ENCODE data around the gene FHOD3.

Gene FHOD3

GRCh38 chr18:36296650-36297416 lies 680 bp upstream of the FHOD3 start:
- DNase-seq: peak; percentile 89

GRCh38 chr18:36298126-36298741 lies 721 bp downstream of the FHOD3 start:
- peak; percentile 49 for DNase-seq

GRCh38 chr18:36299015-36299414 lies 1.5 kb downstream of the FHOD3 start:
- DNase-seq: peak; percentile 6

DNA sequence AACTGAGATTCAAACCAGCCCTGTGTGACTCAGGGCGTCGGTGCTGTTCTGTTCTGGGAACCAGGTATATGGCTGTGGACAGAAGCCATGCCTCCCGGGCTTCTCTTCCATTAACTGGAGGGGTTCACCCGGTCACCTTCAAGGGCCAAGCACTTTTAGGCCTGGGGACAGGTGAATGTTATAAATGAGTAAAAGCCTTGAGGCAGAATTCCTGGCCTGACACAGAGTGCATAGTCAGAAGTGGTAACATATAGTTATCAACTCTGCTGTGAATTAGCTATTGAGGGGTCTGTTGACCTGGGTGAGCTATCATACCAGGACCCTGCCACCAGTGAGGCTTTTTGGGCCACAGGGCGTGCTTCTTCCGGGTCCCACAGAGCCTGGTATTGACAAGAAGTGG lies 2.7 kb downstream of the FHOD3 start:
- no peak for DNase-seq

DNA sequence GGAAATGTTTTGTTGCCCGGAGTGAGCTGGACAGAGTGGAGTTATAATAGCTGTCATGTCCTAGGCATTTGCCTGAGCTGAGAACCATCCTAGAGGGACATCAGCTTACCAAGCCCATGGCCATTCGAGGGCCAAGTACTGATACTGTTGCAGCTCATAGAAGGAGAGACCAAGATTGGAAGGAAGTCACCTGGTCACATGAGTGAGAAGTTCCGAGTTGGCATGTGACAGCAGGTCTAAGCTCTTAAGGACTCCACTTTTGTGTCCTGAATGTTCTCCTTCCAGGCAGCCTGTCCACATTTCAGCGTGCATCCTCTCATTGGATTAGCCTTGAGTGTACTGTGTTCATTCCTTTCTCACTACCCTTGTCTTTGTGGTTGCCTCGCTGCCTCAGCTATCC lies 4.4 kb downstream of the FHOD3 start:
- no peak for DNase-seq

DNA sequence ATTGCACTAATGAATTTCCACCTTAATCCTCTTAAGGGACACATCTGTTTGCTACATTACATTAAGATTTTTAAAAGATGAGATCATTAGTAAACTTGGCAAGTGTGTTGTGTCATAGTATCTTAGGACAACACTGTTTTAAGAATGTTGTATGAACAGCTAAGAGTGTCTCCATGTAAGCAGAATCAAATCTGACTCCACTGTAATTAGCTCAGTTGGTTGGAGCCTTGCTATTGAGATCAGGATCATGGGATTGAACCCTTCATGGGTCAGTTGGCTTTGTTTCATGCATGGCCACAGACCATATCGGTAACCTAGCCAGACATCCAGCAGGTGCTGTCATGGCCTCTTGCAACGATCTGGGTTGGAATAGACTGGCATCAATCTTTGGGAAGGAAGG lies 5.2 kb downstream of the FHOD3 start:
- DNase-seq: no peak

DNA sequence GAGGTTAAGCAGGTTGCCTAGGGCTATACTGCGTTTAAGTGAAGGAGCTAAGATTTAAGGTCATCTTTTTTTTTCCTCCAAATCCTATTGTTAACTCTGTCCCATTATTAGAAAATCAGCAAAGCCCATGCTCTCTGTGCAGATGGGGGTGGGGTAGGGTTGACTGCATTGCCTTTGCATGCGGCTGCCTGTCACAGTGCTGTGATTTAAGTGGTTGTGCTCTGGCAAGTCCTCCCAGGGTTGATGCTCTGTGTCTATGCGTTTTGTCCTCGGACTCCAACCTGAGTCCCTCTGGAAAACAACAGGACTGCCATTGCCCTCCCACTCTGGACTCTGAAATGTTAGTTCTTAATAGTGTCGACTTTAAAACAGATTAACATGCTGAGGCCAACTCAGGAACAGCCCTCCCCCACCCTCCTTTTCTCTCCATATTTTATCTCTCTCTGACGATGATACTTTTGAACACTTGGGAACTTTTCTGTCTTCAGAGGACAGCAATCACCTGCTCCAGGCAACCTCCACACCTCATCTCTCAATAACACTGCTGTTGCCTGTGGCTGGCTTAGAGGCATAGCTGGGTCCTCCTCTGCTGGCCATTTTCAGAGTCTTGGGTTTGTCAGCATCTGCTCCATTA lies 5.8 kb downstream of the FHOD3 start:
- no peak for DNase-seq

DNA sequence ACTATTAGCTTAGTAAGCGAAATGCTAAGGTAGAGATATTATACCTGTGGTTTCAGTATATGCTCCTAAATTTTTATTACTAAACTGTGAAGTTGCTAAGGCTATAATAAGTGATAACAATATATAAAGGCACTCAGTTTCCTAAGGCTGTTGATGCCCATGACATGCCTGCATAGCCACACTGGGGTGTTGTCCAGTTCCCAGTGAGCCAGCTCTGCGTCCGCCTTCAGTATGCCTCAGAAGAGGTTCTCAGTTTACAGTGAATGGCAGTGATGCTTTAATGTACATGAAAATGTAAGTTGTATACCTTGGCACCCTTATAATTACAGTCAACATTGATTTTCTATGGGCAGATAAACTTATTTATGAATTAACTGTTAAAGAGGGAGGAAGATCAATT lies 7.2 kb downstream of the FHOD3 start:
- no peak for DNase-seq

- no peak for DNase-seq
Measured at GRCh38 chr18:36305375-36305774, 7.9 kb downstream of the FHOD3 start.

- no peak for DNase-seq
Measured at GRCh38 chr18:36307513-36307912, 10.0 kb downstream of the FHOD3 start.

DNA sequence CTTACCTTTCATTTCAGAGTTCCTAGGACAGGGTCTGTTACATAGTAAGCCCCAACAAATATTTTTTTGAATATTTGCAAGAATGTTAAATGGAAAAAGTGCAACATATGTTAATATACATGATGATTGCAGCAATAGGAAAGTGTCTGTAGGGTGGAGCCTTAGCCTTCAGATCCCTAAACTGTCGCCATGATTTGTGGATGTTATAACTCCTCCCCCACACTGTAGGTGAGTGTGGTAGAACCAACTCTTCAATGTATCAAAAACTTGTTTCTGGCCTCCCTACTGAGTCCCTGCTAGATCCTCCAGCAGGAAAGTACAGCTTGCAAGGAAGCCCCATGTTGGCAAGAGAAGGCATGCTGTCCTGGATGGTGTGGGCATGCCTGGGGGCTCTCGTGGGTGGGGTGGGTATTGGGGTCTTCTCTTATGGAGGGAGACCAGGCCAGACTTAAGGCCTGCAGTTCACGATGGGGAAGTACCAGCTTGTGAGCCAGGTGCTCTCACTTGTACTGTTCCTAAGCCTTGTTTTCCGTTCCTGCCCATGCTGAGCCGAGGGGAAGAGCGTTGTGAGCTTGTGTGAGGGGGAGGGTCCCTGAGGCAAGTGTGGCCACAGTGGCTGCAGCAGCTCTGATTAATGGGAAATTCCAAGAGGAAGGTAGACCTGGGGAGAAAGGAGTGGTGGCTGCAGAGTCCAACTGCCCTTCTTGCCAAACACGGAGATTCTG lies 11.4 kb downstream of the FHOD3 start:
- no peak for DNase-seq

GRCh38 chr18:36309436-36310391 lies 12.2 kb downstream of the FHOD3 start:
- no peak for DNase-seq

GRCh38 chr18:36311026-36311570 lies 13.6 kb downstream of the FHOD3 start:
- DNase-seq: no peak

GRCh38 chr18:36312806-36313395 lies 15.4 kb downstream of the FHOD3 start:
- no peak for DNase-seq

DNA sequence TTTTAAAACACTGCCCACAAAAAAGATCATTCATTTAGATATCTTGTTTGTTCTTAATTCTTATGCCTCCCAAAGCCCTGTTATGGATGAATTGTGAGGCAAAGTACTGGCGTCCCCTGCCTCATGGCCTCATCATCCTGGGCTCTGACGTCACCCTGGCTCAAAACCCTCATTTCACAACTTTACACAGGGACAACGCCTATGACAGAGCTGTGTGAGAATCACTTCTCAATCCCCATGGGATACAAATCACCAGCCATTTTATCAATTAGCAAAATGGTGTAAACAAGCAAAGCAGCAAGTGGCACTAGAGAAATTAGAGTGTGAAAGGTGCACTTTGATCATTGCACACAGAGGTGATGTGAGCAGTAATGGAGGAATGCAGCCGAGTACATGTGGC lies 16.6 kb downstream of the FHOD3 start:
- no peak for DNase-seq

GRCh38 chr18:36314754-36315153 lies 17.2 kb downstream of the FHOD3 start:
- DNase-seq: no peak

GRCh38 chr18:36315736-36316135 lies 18.2 kb downstream of the FHOD3 start:
- no peak for DNase-seq

GRCh38 chr18:36316246-36316645 lies 18.7 kb downstream of the FHOD3 start:
- DNase-seq: no peak

DNA sequence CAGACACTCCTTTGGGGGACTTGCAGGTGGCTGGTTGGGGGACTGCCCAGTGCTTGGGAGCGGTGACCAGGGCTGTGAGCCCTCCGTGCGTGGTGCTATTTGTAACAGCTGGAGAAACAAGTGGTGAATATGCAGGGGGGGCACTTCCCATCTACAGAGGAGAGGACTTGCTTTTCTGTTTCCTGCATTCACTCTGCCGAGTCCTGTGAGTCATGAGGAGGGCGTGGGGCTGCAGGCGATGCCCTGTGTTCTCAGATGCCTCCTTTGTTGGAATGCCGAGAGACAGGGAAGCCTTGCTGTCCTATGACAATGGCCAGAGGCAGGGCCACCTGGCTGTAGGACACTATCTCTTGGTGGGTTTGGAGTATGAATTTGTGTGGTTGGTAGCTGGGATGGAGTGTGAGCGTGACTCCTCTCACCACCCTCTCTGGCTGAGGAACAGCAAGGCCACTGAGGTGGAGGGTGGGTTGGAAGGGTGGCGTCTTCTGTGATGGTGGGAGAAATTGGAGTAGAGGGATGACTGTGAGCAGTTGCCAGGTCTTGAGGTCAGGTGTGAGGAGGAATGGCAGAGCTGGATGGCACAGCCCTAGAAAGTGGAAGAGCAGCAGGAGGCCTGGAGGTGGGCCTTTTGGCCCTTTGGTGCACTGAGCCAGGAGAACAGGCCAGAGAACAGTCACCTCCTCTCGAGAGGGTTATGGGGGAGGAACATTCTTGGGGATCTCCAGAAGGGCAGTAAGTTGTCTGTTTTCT lies 24.3 kb downstream of the FHOD3 start:
- DNase-seq: no peak

DNA sequence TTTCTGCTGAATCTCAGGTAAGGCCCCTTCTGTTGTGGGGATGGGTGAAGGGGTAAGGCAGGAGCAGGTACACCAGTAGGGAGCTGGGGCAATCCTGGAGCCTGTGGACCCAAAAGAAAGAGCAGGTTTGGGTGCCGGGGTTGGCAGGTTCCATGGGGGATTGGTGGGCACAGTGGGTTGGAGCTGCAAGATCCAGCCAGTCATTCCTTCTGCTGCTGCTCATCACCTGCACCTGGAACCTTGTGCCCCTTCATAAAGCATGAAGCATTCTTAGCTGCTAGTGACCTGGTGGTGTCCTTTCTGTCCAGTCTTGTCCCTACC lies 24.9 kb downstream of the FHOD3 start:
- DNase-seq: no peak

DNA sequence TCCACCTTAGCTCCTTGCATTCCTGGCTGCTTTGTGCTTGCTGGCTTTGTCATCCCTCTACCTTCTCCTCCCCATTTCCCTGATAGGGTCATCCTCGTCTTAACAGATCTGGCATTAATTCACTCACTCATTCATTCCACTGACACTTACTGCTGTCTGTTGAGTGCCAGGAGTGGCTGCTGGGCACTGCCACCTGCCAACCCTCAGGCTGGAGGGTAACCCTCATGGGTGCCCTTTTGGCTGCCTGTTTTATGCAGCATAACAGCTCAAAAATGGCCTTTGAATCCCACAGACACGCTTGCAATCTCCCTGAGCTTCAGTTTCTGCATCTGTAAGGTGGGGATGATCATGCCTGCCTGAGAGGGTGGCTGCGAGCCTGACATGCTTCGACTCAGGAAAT lies 25.2 kb downstream of the FHOD3 start:
- DNase-seq: no peak

All from NCI-H2227 treated with DMSO at 0.1 percent for 48 hours (cell line).